Esophagus (tissue), 2 donors: ENCODE measurements around the gene SPTAN1. TPM values are rescaled to one million over a fixed set of nuclear protein-coding genes. Genes with fewer than 3 reads are reported as not detected.
A peak's percentile ranks its signal among the peaks of the same experiment; 100 is the strongest.

Experiments used
- H3K27ac ChIP-seq, 2 donors: one replicate each; pipeline ENCODE4 v1.5.1; 2013; ENCODE audit warnings: low read depth in 2 of 2, mild to moderate bottlenecking in 2 of 2, inconsistent platforms in 1 of 2, low read length in 1 of 2, moderate library complexity in 1 of 2
- H3K27me3 ChIP-seq, 2 donors: one replicate each; pipeline ENCODE4 v1.6.1; 2013; ENCODE audit warnings: low read length in 2 of 2, control low read depth in 1 of 2, mild to moderate bottlenecking in 1 of 2; ENCODE audit not compliant: insufficient read depth in 2 of 2, control insufficient read depth in 1 of 2
- H3K36me3 ChIP-seq, 2 donors: one replicate each; pipeline ENCODE4 v1.6.1; 2013; ENCODE audit warnings: low read length in 1 of 2; ENCODE audit not compliant: control insufficient read depth in 2 of 2, insufficient read depth in 2 of 2
- H3K4me1 ChIP-seq, 2 donors: one replicate each; pipeline ENCODE4 v1.6.1; 2013; ENCODE audit warnings: low read length in 1 of 2; ENCODE audit not compliant: control insufficient read depth in 2 of 2, insufficient read depth in 2 of 2
- H3K4me3 ChIP-seq, 2 donors: one replicate each; pipeline ENCODE4 v1.5.1; 2013; ENCODE audit warnings: low read length in 2 of 2, mild to moderate bottlenecking in 2 of 2, low read depth in 1 of 2, moderate library complexity in 1 of 2
- H3K9me3 ChIP-seq, 2 donors: one replicate each; pipeline ENCODE4 v1.6.1; 2013; ENCODE audit warnings: mild to moderate bottlenecking in 2 of 2, low read depth in 1 of 2, low read length in 1 of 2, moderate library complexity in 1 of 2; ENCODE audit not compliant: control insufficient read depth in 2 of 2, insufficient read depth in 1 of 2
- WGBS, 2 donors: extraction: QIAGEN DNeasy Blood & Tissue Kit; methylation state at CpG; one replicate each; pipeline ENCODE4 v1.1.7; 2013; 5-methylcytosine and 5-hydroxymethylcytosine counted together
- polyA plus RNA-seq, 2 donors: library from polyadenylated mRNA; stranded (reverse); fragments of 200-250 nt; gene quantifications; one replicate each; pipeline ENCODE4 v1.2.3, GENCODE V29; 2013
- donor health status: healthy with polysubstance abuse.
- donor health status: Bipolar disorder and iron deficiency.

The SPTAN1 gene
- polyA plus RNA-seq, 2 donors, result 101 to 109 TPM

DNA sequence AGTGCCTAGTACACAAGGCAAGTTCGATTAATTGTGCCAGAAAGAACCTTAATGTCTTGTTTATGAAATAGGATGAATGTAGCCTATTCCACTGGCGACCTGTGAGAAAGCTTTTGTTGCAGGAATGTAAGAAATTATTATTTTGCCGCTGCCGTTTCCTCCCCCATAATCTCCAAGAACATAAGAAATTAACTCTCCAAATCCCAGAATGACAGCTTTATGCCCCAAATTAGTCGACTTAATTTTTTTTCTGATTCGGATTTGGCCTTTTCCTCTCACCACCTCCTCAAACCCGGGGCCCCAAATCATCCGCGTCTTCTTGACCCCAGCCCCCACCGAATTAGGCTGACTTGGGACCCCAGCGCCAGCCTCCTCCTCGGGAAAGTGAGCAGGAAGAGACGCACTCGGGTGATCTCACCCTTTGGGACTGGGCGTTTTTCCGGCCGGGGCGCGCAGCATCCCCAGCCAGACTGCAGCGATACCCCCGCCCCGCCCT is 682 bp upstream of the SPTAN1 start:
- Histone ChIP-seq H3K9me3 (no peaks in the 10 kb centered on the region), H3K27ac (peak overlapping the region; percentile 86 to 93), H3K36me3 (no peaks in the 10 kb centered on the region), H3K4me3 (peak overlapping the region; percentile 73 to 74), H3K27me3 (no peaks in the 10 kb centered on the region), H3K4me1 (no peaks in the 10 kb centered on the region)
- 2 to 3% methylated on average over 22 of the region's 22 CpGs for WGBS, 2 donors

DNA sequence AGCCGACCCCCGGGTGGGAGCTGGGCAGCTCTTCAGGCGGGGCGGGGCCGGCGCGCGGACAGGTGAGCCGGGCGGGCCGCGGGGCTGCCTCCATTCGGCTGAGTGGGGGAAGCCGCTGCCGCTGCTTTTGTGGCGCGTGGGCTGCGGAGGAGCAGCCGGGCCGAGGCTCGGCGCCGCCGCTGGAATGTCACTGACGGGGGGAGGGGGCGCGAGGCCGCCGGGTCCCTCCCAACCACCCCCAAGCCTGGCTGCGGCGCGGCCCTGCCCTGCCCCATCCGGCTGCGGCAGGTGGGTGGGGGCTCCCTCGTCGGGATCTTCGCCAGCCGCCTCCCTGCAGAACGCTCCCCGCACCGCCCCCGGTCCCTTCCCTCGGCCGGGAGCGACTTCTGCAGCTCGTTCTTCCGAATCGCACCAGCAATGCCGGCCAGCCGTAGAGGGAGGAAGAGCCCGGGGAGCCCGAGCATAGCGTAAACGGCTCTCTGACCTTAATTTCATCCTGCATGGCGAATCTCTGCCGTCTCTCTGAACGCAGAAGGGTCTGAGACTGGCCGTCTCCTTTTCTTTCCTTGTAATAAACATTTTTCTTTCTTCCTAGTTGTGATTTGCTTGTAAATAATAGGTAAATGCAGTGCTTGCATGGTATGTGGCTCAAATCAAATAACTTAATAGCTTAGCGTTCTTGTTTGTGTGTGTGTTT is 505 bp downstream of the SPTAN1 start:
- WGBS, 2 donors, result 0 to 2% methylated on average over 37 to 59 of the region's 59 CpGs
- Histone ChIP-seq H3K4me3 (peak overlapping the region; percentile 74 to 88), H3K36me3 (no peaks in the 10 kb centered on the region), H3K9me3 (no peaks in the 10 kb centered on the region), H3K27ac (peak overlapping the region; percentile 96 to 98), H3K27me3 (no peaks in the 10 kb centered on the region), H3K4me1 (no peaks in the 10 kb centered on the region)

DNA sequence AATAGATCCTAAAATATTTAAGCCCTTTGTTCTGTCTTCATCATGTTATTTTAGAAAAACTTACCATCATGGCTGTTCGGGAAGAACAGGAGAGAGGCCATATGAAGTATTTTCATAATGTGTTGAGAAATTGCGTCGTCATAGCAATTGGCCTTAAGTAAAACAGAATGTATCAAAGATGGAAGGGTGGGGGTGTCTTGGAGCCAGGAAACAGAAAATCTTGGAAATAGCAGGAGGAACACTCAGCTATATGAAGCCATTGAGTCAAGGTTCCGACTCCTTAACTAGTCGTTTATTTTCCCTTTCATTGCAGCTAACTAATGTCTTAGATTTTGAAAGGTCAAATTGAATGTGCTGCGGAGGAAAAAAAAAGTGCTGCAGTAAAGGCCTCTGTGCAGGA is 1.3 kb downstream of the SPTAN1 start:
- Histone ChIP-seq H3K36me3 (no peaks in the 10 kb centered on the region), H3K4me1 (peaks cover 0 to 2% of the 10 kb centered on the region in 2 donors), H3K27ac (peak overlapping the region; percentile 66 to 85), H3K27me3 (no peaks in the 10 kb centered on the region), H3K4me3 (peak overlapping the region in 1 of 2 donors; percentile 74), H3K9me3 (no peaks in the 10 kb centered on the region)
- WGBS, 2 donors, result 22 to 24% methylated on average over 6 of the region's 6 CpGs

GRCh38 chr9:128554155-128554862 is 1.9 kb downstream of the SPTAN1 start:
- H3K27ac ChIP-seq, result peak overlapping the region; percentile 66 to 85
- H3K4me3 ChIP-seq, result peak overlapping the region in 1 of 2 donors; percentile 74
- H3K4me1 ChIP-seq, result peaks cover 0 to 7% of the 10 kb centered on the region in 2 donors
- H3K9me3 ChIP-seq, result no peaks in the 10 kb centered on the region
- no peaks in the 10 kb centered on the region for H3K27me3 ChIP-seq
- 23 to 33% methylated on average over 5 of the region's 5 CpGs for WGBS, 2 donors
- no peaks in the 10 kb centered on the region for H3K36me3 ChIP-seq

DNA sequence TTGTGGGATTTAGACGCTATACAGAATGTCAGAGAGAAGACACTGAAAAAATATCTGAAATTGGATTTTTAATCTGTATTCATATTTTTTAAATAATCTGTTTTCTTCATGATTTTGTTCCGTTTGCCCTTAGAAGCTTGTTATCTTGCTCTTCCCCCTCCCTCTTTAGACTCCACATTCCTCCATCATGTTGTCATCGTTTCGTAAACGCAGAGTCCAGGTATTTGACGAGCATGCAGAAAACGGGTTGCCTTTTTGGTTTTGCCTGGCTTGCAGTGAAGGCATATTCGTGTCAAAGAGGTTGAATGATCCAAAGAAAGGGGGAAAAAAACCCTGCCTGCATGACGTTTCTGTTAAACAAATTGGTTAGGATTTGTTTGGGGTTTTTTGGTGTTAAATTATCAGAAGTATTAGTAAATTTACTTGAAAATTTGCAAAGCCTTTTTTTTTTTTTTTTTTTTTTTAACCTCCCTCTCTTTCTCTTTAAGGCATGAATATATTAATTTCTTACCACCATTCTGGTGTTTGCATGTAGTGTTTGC is 2.9 kb downstream of the SPTAN1 start:
- Histone ChIP-seq H3K4me3 (no peak overlapping the region), H3K4me1 (peaks cover 0 to 7% of the 10 kb centered on the region in 2 donors), H3K9me3 (no peaks in the 10 kb centered on the region)

DNA sequence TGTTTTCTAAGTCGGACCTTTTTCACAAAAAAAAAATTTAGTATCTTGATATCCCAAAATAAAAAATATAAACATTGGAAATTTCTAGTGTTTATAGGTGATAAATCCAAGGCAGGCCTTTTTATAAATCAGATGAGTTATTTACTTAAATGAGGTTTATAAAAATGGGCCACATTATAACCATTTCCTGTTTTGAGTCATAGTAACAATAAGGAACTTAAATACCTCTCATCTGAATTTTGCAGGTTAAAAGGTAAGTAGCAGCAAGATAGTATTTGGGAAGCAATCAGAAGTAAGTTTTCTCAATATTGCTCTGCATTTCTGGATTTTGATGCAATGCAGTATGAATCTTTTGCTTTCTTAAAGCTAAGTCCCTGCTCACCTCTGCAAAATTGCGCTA is 3.9 kb downstream of the SPTAN1 start:
- Histone ChIP-seq H3K4me1 (peaks cover 0 to 7% of the 10 kb centered on the region in 2 donors), H3K27me3 (no peaks in the 10 kb centered on the region), H3K4me3 (no peak overlapping the region), H3K36me3 (no peaks in the 10 kb centered on the region), H3K27ac (no peak overlapping the region), H3K9me3 (no peaks in the 10 kb centered on the region)
- 85 to 86% methylated on average over 2 of the region's 2 CpGs for WGBS, 2 donors

More for the DNA sequence above, 2.9 kb downstream of the SPTAN1 start:
- Histone ChIP-seq H3K27ac (peak overlapping the region in 1 of 2 donors; percentile 47), H3K27me3 (no peaks in the 10 kb centered on the region), H3K36me3 (no peaks in the 10 kb centered on the region)
- WGBS, 2 donors, result 20 to 25% methylated on average over 9 of the region's 9 CpGs

GRCh38 chr9:128556926-128557634 is 4.7 kb downstream of the SPTAN1 start:
- H3K27ac ChIP-seq, result no peak overlapping the region
- no peaks in the 10 kb centered on the region for H3K9me3 ChIP-seq
- 67 to 72% methylated on average over 5 of the region's 5 CpGs for WGBS, 2 donors
- no peak overlapping the region for H3K4me3 ChIP-seq
- H3K4me1 ChIP-seq, result peaks cover 0 to 7% of the 10 kb centered on the region in 2 donors
- H3K36me3 ChIP-seq, result no peaks in the 10 kb centered on the region
- H3K27me3 ChIP-seq, result no peaks in the 10 kb centered on the region

GRCh38 chr9:128558431-128559310 is 6.3 kb downstream of the SPTAN1 start:
- Histone ChIP-seq H3K9me3 (no peaks in the 10 kb centered on the region), H3K36me3 (no peaks in the 10 kb centered on the region), H3K27ac (peak overlapping the region; percentile 67 to 70), H3K4me1 (peaks cover 0 to 7% of the 10 kb centered on the region in 2 donors), H3K4me3 (no peak overlapping the region), H3K27me3 (no peaks in the 10 kb centered on the region)
- WGBS, 2 donors, result 4 to 6% methylated on average over 12 of the region's 12 CpGs
